PC-9 (cell line): Measurements from ENCODE around the gene TRIM37. TPM values are rescaled to one million over a fixed set of nuclear protein-coding genes. Genes with fewer than 3 reads are reported as not detected.

Source experiments
- BruUV-seq: library from RNA; stranded (reverse); fragments of 400-500 nt; replicated peaks from 2 replicates; lab custom pipeline; 2021; lab: Mats Ljungman, UMichigan
- CTCF ChIA-PET: fragments of 300-600 bp; sonication (Branson Sonifier 250); formaldehyde crosslinking; loops from one replicate; lab custom pipeline; 2022; ENCODE audit warnings: antibody characterized with exemption; lab: Charles Lee
- POLR2A ChIA-PET: fragments of 300-600 bp; sonication (Branson Sonifier 250); formaldehyde crosslinking; loops from one replicate; lab custom pipeline; 2022; ENCODE audit warnings: antibody characterized with exemption; ENCODE audit not compliant: unreplicated experiment; lab: Charles Lee
- DNase-seq, 2 experiments: peaks; one replicate each; pipeline versions ENCODE4 v3.0.0 to v3.0.0-alpha.2; 2015 to 2022; ENCODE audit warnings: mixed read lengths in 1 of 2
- H2AFZ ChIP-seq: fragments of 200-600 bp; sonication (generic); 2 replicates; pipeline ENCODE4 v1.8.1; 2017; ENCODE audit warnings: antibody characterized with exemption
- H3F3A ChIP-seq: fragments of 200-600 bp; sonication (generic); 2 replicates; pipeline ENCODE4 v1.8.1; 2017; ENCODE audit warnings: antibody characterized with exemption, mild to moderate bottlenecking, low read depth; ENCODE audit not compliant: insufficient read depth
- H3K27ac ChIP-seq: fragments of 200-600 bp; sonication (generic); 2 replicates; pipeline ENCODE4 v1.6.1; 2016; ENCODE audit warnings: mixed run types
- H3K27me3 ChIP-seq: fragments of 200-600 bp; sonication (generic); 2 replicates; pipeline ENCODE4 v1.6.1; 2016; ENCODE audit warnings: low read depth, mixed run types; ENCODE audit not compliant: insufficient read depth
- H3K36me3 ChIP-seq: fragments of 200-600 bp; sonication (generic); 2 replicates; pipeline ENCODE4 v1.6.1; 2016; ENCODE audit warnings: low read depth, mixed run types
- H3K4me1 ChIP-seq: fragments of 200-600 bp; sonication (generic); replicated peaks from 2 replicates; pipeline ENCODE4 v1.6.1; 2016; ENCODE audit warnings: mixed run types; ENCODE audit not compliant: insufficient read depth
- H3K4me2 ChIP-seq: fragments of 200-600 bp; sonication (generic); 2 replicates; pipeline ENCODE4 v1.6.1; 2017; ENCODE audit warnings: mixed run types
- H3K4me3 ChIP-seq: fragments of 200-600 bp; sonication (generic); 2 replicates; pipeline ENCODE4 v1.6.1; 2016; ENCODE audit warnings: mixed run types
- H3K79me2 ChIP-seq: fragments of 200-600 bp; sonication (generic); 2 replicates; pipeline ENCODE4 v1.6.1; 2017; ENCODE audit warnings: low read depth, mixed run types
- H3K9me2 ChIP-seq: fragments of 200-600 bp; sonication (generic); 2 replicates; pipeline ENCODE4 v1.8.1; 2017; ENCODE audit warnings: mild to moderate bottlenecking; ENCODE audit not compliant: insufficient read depth
- H3K9me3 ChIP-seq: fragments of 200-600 bp; sonication (generic); 2 replicates; pipeline ENCODE4 v1.8.1; 2016; ENCODE audit warnings: low read depth; ENCODE audit not compliant: insufficient read depth
- H4K20me1 ChIP-seq: fragments of 200-600 bp; sonication (generic); 2 replicates; pipeline ENCODE4 v1.8.1; 2017; ENCODE audit not compliant: insufficient read depth
- EZH2 ChIP-seq: fragments of 200-600 bp; sonication (generic); IDR thresholded peaks from 2 replicates; pipeline ENCODE4 v1.8.0; 2017; ENCODE audit warnings: antibody characterized with exemption, low read depth
- intact Hi-C: fragments of 100-400 bp; cut with micrococcal nuclease; formaldehyde crosslinking; loops from one replicate; pipeline ENCODE4 v1.10.0; 2022; ENCODE audit not compliant: unreplicated experiment
- total RNA-seq: library from RNA; stranded (reverse); gene quantifications from 2 replicates; pipeline ENCODE4 v1.2.3, GENCODE V29; 2021
- TF ChIP-seq, protein P1 (sequence below): fragments of 200-600 bp; sonication (generic); conservative IDR thresholded peaks from 2 replicates; pipeline ENCODE4 v1.6.1; 2017; ENCODE audit warnings: mixed run types, antibody characterized with exemption, mild to moderate bottlenecking, moderate library complexity

TRIM37 gene
- total RNA-seq, 1 experiment from 2014 or later = 24.6 TPM

GRCh38 chr17:59008737-59009136, 97.9 kb downstream of the TRIM37 start:
- Histone ChIP-seq H3K4me3 (no peak overlapping the region), H3K36me3 (0 out of 2 replicates have a peak, but pooled peaks cover 6% of the 10 kb centered on the region), H3K4me1 (no peaks in the 10 kb centered on the region), H3F3A (peaks cover 10% of the 10 kb centered on the region; the same call in 1 of the 2 replicates), H3K79me2 (no peaks in the 10 kb centered on the region), H3K27ac (no peak overlapping the region), H3K4me2 (no peak overlapping the region), H2AFZ (no peak overlapping the region), H3K9me2 (no peaks in the 10 kb centered on the region), H3K9me3 (no peaks in the 10 kb centered on the region), H4K20me1 (no peaks in the 10 kb centered on the region), H3K27me3 (no peaks in the 10 kb centered on the region)
- BruUV-seq = no TSS peak
- no peak for DNase-seq
- no peak for TF ChIP-seq EZH2
- TF ChIP-seq, protein P1, sequence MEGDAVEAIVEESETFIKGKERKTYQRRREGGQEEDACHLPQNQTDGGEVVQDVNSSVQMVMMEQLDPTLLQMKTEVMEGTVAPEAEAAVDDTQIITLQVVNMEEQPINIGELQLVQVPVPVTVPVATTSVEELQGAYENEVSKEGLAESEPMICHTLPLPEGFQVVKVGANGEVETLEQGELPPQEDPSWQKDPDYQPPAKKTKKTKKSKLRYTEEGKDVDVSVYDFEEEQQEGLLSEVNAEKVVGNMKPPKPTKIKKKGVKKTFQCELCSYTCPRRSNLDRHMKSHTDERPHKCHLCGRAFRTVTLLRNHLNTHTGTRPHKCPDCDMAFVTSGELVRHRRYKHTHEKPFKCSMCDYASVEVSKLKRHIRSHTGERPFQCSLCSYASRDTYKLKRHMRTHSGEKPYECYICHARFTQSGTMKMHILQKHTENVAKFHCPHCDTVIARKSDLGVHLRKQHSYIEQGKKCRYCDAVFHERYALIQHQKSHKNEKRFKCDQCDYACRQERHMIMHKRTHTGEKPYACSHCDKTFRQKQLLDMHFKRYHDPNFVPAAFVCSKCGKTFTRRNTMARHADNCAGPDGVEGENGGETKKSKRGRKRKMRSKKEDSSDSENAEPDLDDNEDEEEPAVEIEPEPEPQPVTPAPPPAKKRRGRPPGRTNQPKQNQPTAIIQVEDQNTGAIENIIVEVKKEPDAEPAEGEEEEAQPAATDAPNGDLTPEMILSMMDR = no peak
- intact Hi-C loops = loop anchor here (10.0 kb wide), 1 partner anchor 694 kb away; no protein-coding TSS in a partner anchor
- ChIA-PET CTCF (no interaction called here), POLR2A (interaction anchor here (0.7 kb wide), 1 partner anchor 278 kb away, joined by 3 read pairs; no protein-coding TSS in a partner anchor)

GRCh38 chr17:59007995-59008394, 98.7 kb downstream of the TRIM37 start:
- TF ChIP-seq, protein P1 = no peak
- no peak for TF ChIP-seq EZH2
- BruUV-seq = no TSS peak
- H4K20me1 ChIP-seq = no peaks in the 10 kb centered on the region
- no peaks in the 10 kb centered on the region for H3K27me3 ChIP-seq
- no peak overlapping the region for H2AFZ ChIP-seq
- no peak overlapping the region for H3K4me3 ChIP-seq
- no peaks in the 10 kb centered on the region for H3K79me2 ChIP-seq
- no peaks in the 10 kb centered on the region for H3K9me3 ChIP-seq
- ChIA-PET POLR2A (no interaction called here), CTCF (no interaction called here)
- H3F3A ChIP-seq = peaks cover 10% of the 10 kb centered on the region; the same call in 1 of the 2 replicates
- H3K27ac ChIP-seq = no peak overlapping the region
- no peaks in the 10 kb centered on the region for H3K4me1 ChIP-seq
- no peak for DNase-seq
- intact Hi-C loops = loop anchor here (10.0 kb wide), 1 partner anchor 693 kb away; no protein-coding TSS in a partner anchor
- H3K36me3 ChIP-seq = peaks cover 6% of the 10 kb centered on the region; the same call in 1 of the 2 replicates
- no peaks in the 10 kb centered on the region for H3K9me2 ChIP-seq
- H3K4me2 ChIP-seq = no peak overlapping the region

GRCh38 chr17:59004338-59005111, 102.2 kb downstream of the TRIM37 start:
- H3K4me1 ChIP-seq = no peaks in the 10 kb centered on the region
- no peak overlapping the region for H3K27ac ChIP-seq
- H3K79me2 ChIP-seq = no peaks in the 10 kb centered on the region
- intact Hi-C loops = loop anchor here (1.0 to 10.0 kb wide), 5 partner anchors 44 to 690 kb away; no protein-coding TSS in a partner anchor
- H3F3A ChIP-seq = peaks cover 10% of the 10 kb centered on the region; the same call in 1 of the 2 replicates
- H2AFZ ChIP-seq = no peak overlapping the region
- peaks cover 4% of the 10 kb centered on the region; the same call in 1 of the 2 replicates for H3K36me3 ChIP-seq
- no peak overlapping the region for H3K4me3 ChIP-seq
- H3K9me2 ChIP-seq = no peaks in the 10 kb centered on the region
- peak in 1 of 2 experiments; percentile 43 for DNase-seq
- BruUV-seq = no TSS peak
- H4K20me1 ChIP-seq = no peaks in the 10 kb centered on the region
- ChIA-PET CTCF (interaction anchor here (0.6 to 1.5 kb wide), 4 partner anchors 89 to 1068 kb away, joined by 3 to 12 read pairs (median 6); no protein-coding TSS in a partner anchor), POLR2A (no interaction called here)
- no peak overlapping the region for H3K4me2 ChIP-seq
- no peaks in the 10 kb centered on the region for H3K9me3 ChIP-seq
- no peaks in the 10 kb centered on the region for H3K27me3 ChIP-seq
- TF ChIP-seq, protein P1 = peak; percentile 97
- no peak for TF ChIP-seq EZH2
